Natural killer cell (primary cell): ENCODE results near the gene NFE2L3. TPM values are rescaled to one million over a fixed set of nuclear protein-coding genes. Genes with fewer than 3 reads are reported as not detected.

Experiments
- total RNA-seq, 4 donors: library from RNA; stranded (reverse); fragments of 120-200 nt in 1 of 4; gene quantifications; one replicate each; pipeline versions ENCODE4 v1.2.3 to v1.2.4, GENCODE V29; 2013 to 2022

The NFE2L3 gene
- total RNA-seq, 3 donors from 2014 or later (not counting 1 experiment from before 2014, with no cell fraction given), result 0.68 to 2.0 (median 1.00) TPM

Other genes starting within 250 kb of the NFE2L3 start
- 100 to 1,000 TPM; 473 to 627 (median 585) TPM for gene HNRNPA2B1, start 48.5 kb downstream of the NFE2L3 start, total RNA-seq
- gene CBX3, start 49.5 kb downstream of the NFE2L3 start, total RNA-seq, result 100 to 1,000 TPM; 103 to 126 (median 109) TPM
- 10 to 100 TPM; 17.2 to 26.8 (median 21.3) TPM for gene SNX10, start 139.7 kb downstream of the NFE2L3 start, total RNA-seq